GM18909 (cell line): ENCODE results near the gene EIF4A2.
"Not testable (repeated sequence)": the region's sequence is repeated elsewhere in the genome, so short reads cannot be mapped to it uniquely, and the experiment has no call there.

Experiments used
- ATAC-seq: cut with Tn5 transposase; IDR thresholded peaks from one replicate; pipeline ENCODE4 v1.9.1; 2021; ENCODE audit warnings: mild to moderate bottlenecking; ENCODE audit not compliant: unreplicated experiment, poor library complexity

The EIF4A2 gene

GRCh38 chr3:186783731-186784515 is 546 bp downstream of the EIF4A2 start:
- ATAC-seq = peak; percentile 67

- no peak for ATAC-seq
Observed at GRCh38 chr3:186784820-186785494, 1.6 kb downstream of the EIF4A2 start.

DNA sequence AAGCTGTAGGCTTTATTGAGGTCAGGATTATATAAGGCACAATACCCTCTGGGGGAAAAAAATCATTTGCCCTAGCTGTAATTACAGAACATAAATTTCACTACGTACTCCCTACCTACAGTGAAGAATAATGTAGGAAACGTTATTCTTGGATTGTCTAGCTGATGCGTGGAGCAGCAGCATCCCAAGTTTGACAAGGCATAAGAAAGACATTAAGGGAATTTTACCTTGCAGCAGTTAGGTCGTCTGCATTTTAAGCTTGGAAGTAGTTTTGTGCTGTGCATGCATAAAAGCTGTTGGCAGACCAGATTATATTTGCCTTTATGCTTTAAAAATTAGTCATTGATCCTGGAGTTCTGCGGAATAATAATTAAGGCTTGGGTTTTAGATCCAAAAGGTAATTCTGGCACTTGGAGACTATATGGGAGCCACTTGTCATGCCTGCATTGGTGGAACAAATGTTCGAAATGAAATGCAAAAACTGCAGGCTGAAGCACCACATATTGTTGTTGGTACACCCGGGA is 2.2 kb downstream of the EIF4A2 start:
- no peak for ATAC-seq

GRCh38 chr3:186786922-186787321 is 3.5 kb downstream of the EIF4A2 start:
- ATAC-seq = no peak

- no peak for ATAC-seq
Observed at GRCh38 chr3:186787642-186788481, 4.5 kb downstream of the EIF4A2 start.

DNA sequence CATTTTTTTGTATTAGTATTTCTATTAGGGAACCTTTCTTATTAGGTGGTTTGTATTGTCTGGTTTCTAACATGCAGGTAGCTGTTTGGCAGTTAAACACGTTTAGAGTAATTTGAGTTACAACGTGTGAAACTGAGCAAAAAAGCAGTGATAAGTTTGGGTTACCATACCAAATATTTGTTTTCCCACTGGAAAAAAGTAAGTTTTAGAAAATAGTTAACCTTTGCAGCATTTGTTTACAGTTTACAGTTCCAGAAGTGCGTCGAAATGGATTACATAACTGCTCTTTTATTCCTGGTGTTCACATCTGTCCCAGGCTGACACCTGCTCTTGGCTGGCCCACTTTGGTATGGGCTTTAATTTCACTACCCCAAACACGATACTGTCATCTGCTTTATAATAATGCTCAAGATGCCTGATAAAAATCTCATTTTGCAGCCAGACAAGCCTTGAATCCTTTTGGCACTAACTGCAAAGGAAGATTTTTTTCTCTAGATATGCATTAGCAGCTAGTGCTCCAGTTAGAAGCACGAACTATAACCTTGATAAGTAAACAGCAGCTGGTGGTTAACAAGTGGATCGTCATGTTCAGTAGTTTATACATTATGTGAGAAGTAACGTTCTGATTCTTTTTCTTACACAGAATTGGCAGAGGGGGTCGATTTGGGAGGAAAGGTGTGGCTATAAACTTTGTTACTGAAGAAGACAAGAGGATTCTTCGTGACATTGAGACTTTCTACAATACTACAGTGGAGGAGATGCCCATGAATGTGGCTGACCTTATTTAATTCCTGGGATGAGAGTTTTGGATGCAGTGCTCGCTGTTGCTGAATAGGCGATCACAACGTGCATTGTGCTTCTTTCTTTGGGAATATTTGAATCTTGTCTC is 5.3 kb downstream of the EIF4A2 start:
- no peak for ATAC-seq

DNA sequence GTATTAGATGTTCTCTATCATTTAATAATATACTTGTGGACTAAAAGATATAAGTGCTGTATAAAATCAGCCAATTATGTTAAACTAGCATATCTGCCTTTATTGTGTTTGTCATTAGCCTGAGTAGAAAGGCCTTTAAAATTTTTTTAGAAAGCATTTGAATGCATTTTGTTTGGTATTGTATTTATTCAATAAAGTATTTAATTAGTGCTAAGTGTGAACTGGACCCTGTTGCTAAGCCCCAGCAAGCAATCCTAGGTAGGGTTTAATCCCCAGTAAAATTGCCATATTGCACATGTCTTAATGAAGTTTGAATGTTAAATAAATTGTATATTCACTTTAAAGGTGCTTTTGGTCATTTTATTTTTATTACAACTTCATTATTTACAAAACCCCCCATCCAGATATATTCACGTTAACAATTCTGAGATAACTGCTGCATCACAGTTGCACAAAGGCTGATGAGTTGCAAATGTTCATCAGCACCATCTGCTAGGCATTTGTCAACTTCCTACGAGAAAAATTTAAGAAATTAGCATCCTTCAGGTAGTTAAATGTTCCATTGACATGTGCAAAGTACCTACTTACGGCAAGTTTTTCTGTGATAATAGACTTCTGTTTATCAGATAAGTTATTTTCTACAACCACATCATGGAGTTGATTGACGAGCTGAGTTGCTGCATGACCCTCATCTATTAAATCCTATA is 6.3 kb downstream of the EIF4A2 start:
- no peak for ATAC-seq

GRCh38 chr3:186790261-186790981 is 7.0 kb downstream of the EIF4A2 start:
- ATAC-seq = no peak

DNA sequence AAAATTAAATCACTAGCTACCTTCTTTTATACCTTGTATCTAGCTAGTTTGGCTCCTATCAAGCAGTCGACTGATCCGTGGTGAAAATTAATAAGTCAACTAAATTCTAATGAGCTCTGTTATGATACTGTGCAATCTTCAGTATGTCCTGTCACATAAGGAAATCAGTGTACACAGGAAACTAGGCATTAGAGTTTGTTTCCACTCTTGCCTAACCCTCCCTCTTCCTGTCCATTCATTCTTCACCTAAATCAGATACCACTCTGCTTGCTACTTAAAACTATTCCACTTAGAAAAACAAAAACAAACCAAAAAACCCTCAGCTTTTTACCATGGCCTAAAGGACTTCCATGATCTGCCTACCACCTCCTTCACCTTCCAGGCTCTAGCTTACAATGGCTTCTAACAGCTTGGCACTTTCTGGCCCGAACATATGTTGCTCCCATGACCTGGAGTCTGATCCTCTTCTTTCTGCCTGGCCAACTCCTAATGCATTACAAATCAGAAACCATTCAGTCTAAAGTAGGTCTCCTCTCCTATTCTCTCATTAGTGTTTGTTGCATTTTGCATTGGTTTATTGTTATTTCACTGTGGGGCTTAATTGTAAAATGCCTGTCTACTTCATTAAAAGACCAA is 15.0 kb downstream of the EIF4A2 start:
- no peak for ATAC-seq

- no peak for ATAC-seq
Observed at GRCh38 chr3:186800285-186800684, 16.9 kb downstream of the EIF4A2 start.

- ATAC-seq = no peak
Observed at GRCh38 chr3:186802701-186803100, 19.3 kb downstream of the EIF4A2 start.

- not testable (repeated sequence) for ATAC-seq
Observed at GRCh38 chr3:186803447-186803846, 20.1 kb downstream of the EIF4A2 start.

DNA sequence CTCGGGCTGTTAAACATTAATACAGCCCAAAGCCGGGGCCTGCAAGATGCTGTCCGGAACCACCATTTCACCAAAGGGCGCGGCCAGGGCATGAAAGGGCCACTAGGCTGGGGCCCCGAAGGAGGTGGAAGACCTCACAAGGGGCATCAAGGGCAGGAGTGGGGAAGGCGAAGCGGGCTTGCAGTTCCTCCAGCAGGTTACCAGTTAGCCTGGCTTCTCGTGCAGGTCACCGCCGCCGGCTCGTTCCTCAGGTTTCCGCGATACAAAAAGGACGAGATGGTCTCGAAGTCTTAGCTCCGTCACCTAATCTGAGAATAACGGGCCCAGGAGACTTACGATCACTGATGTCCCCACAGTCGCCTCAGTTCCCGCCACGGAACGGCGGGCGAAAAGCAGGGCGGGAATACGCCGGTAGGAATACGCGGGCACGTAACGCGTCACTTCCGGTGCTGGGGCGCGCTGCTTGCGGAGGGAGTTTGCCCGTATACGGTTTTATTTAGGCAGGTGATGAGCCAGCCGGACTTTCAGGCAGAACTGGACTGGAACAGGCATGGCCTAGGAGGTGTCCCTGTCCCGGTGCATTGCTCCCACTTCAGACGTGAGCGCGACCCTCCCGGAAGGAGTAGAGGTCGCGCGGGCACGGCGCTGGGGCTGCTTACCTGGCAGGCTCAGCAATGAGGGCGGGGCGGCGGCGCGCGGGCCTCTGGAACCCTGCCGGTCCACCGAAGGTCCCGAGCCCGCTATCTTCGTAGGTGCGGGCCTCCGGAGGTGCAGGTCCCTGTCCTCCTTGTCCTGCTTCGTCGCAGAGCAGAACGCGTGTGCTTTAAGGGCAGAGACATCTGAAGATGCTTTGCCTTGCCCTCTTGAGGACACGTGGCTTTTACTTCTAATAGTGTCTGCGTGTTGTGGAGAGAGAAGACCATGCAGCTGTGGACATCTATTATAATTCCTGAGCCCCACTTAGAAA is 23.0 kb downstream of the EIF4A2 start, which contains the start of gene RFC4:
Gene RFC4, minus strand, starts transcription at position 394 of the 967 bp plus-strand sequence. CDS start 1,769 bp downstream, outside the sequence.
- ATAC-seq = peak; percentile 95

DNA sequence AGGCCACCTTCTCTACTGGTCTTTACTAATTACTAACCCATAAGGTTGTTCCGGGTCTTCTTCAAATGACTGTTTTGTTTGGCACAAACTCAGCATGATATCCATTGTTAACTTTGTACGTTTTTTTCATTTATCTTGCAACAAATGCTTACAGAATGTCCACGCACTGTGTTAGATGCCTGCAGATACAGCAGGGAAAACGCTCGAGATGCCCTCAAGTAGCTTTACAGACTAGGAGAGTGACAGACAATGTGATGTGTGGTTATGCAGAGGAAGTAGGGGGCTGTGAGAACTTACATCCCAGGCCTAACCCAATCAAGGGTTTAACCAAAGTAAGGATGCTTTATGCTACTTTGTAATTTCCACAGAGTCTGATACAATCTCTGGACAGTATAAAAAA is 23.9 kb downstream of the EIF4A2 start:
- no peak for ATAC-seq

DNA sequence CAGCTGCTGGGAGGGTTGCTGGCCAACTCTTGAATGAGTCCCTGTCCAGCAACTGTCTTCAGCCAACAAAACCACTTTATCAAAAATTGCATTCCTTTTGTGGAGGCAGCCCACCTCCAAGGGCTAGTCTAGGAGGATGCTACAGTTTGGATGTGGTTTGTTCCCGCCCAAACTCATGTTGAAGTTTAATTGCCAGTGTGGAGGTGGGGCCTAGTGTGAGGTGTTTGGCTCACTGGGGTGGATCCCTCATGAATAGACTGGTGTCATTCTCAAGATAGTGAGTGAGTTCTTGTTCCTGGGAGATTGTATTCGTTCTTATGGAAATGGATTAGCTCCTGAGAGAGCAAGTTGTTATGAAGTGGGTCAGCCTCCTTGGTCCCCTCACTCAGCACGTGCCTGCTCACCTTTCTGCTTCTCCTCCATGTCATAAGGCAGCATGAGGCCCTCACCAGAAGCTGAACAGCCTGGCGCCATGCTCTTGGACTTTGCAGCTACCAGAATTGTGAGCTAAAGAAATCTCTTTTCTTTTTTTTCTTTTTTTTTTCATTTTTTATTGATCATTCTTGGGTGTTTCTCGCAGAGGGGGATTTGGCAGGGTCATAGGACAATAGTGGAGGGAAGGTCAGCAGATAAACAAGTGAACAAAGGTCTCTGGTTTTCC is 27.1 kb downstream of the EIF4A2 start:
- no peak for ATAC-seq

- ATAC-seq = not testable (repeated sequence)
Observed at GRCh38 chr3:186811313-186811712, 27.9 kb downstream of the EIF4A2 start.
